ENCODE data around the gene CYP2W1. TPM values are rescaled to one million over a fixed set of nuclear protein-coding genes. Genes with fewer than 3 reads are reported as not detected.

The CYP2W1 gene
- total RNA-seq, 1 experiment from 2014 or later = not detected

DNA sequence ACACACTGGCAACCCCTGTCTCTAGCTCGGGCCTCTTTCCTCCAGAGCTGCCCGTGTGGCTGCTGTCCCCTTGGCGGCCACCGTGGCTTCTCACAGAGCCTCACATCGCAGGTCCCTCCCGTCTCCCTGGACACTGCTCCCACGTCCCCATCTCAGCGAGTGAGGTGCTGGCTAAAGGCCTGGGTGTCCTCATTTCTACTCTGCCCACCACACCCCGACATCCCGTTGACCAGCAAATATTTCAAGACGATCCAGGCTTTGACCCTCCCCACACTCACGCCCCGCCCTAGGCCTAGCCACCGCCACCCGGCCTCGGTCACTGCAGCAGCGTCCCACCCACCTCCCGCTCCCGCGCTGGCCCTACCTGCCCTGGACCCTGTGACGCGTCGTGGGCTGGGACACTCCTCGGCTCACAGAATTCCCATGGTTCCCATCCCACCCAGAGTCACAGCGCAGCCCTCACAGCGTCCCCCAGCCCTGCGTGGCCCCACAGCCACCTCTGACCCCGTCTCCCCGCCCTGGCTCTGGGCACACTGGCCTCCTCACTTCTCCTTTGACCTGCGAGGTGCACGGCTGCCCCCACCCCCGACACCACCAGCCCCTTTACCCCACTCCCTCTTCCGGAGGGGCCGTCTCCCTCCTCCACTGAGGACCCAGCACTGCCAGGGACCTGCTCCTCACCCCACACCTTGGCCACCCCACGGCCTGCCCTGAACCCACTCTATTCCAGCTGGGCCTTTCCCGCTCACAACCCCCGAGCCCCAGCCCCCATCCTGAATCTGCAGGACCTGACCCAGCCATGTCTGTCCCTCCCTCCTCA lies 35.4 kb upstream of the CYP2W1 start:
- Histone ChIP-seq H3K79me2 (ENCODE audit: low read length) (no peaks in the 10 kb centered on the region), H3K9me2 (replicated peaks; ENCODE audit: insufficient read depth, low read length) (no peaks in the 10 kb centered on the region), H3K27me3 (ENCODE audit: low read length) (no peaks in the 10 kb centered on the region), H3K27ac (ENCODE audit: low read length) (no peak overlapping the region), H3K4me1 (ENCODE audit: low read length) (0 out of 2 replicates have a peak, but pooled peaks cover 5% of the 10 kb centered on the region), H3K4me3 (ENCODE audit: low read length) (no peak overlapping the region), H3K36me3 (ENCODE audit: insufficient read depth, low read length) (no peaks in the 10 kb centered on the region), H4K20me1 (ENCODE audit: insufficient read depth, low read depth, low read length) (no peaks in the 10 kb centered on the region), H3K9me3 (ENCODE audit: low read length) (no peaks in the 10 kb centered on the region), H3K9ac (ENCODE audit: low read length) (no peak overlapping the region), H2AFZ (ENCODE audit: low read length) (no peak overlapping the region), H3K4me2 (ENCODE audit: low read depth, low read length, poor library complexity, severe bottlenecking) (no peak overlapping the region)
- no peak for DNase-seq

DNA sequence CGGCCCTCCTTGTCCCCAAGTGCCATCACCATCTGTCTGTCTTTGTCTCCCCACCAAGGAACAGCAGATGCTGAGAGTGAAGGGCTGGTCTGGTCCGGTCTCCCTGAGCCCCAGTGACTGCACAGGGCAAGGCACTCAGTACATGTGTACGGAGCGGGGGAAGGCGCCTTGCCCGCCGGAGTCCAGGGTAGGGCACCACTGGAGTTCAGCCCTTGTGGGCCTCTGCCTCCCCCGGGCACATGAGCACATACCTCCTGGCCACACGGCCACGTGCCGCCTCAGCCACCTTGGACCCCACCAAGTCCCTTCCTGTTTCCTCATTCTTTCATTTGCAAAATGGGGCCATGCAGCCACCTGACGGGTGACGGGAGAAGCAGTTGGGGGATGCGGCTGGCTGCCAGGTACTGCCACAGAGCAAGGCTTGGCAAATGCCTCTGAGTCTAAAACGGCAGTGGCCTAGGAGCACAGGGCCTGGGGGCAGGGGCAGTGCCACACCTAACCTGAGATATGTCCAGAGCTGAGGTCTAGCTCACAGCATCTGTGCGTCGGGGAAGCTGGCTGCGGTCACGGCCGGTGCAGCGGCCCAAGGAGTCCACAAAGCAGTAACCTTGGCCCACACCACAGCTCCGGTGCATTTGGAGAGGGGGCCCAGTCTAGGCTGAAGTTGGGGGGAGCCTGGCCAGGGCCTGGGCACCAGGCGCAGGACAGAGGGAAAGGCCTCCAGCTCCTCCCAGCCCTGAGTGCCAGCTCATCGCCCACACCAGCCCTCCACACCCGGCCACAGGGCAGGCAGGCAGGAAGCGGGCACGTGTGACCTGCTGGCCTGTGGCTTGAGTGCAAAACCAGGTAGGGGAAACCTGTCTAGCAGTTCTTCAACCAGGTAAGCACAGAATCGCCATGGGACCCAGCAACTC lies 33.7 kb upstream of the CYP2W1 start:
- Histone ChIP-seq H3K4me3 (ENCODE audit: low read length) (no peak overlapping the region), H3K9me2 (replicated peaks; ENCODE audit: insufficient read depth, low read length) (no peaks in the 10 kb centered on the region), H3K4me1 (ENCODE audit: low read length) (0 out of 2 replicates have a peak, but pooled peaks cover 5% of the 10 kb centered on the region), H3K79me2 (ENCODE audit: low read length) (no peaks in the 10 kb centered on the region), H3K9ac (ENCODE audit: low read length) (no peak overlapping the region), H4K20me1 (ENCODE audit: insufficient read depth, low read depth, low read length) (no peaks in the 10 kb centered on the region), H3K4me2 (ENCODE audit: low read depth, low read length, poor library complexity, severe bottlenecking) (no peak overlapping the region), H3K27ac (ENCODE audit: low read length) (no peak overlapping the region), H3K9me3 (ENCODE audit: low read length) (no peaks in the 10 kb centered on the region), H2AFZ (ENCODE audit: low read length) (no peak overlapping the region), H3K36me3 (ENCODE audit: insufficient read depth, low read length) (no peaks in the 10 kb centered on the region), H3K27me3 (ENCODE audit: low read length) (no peaks in the 10 kb centered on the region)
- no peak for DNase-seq

DNA sequence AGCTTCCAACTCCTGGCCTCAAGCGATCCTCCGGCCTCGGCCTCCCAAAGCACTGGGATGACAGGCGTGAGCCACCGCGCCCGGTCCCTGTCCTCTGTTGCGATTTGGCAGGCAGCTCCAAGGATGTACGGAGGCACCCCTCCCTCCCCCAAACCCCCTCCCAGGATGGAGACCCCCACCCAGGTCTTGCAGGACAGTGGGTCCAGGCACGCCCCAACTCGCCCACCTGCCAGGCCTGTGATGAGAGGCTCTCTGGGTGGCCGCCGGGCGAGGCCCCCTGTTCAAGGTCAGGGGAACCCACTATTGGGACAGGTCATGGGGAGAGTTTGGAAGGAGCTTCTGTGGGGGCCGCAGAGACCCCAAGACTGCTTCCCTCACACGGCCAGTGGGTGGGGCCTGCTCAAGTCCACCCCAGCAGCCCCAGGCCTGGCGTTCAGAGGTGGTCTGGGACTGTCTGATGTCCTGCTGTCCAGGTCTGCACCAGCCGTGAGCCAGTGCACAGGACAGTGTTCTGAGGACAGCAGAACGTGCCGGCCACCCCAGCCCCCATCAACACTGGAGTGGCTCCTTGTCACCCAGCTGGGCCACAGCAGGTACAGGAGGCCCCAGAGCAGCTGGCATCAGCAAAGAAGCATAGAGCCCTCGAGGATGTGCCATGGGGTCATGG lies 31.0 kb upstream of the CYP2W1 start:
- no peaks in the 10 kb centered on the region for H3K79me2 ChIP-seq (ENCODE audit: low read length)
- H4K20me1 ChIP-seq (ENCODE audit: insufficient read depth, low read depth, low read length) = no peaks in the 10 kb centered on the region
- DNase-seq = no peak
- no peak overlapping the region for H3K27ac ChIP-seq (ENCODE audit: low read length)
- no peaks in the 10 kb centered on the region for H3K9me3 ChIP-seq (ENCODE audit: low read length)
- H3K27me3 ChIP-seq (ENCODE audit: low read length) = no peaks in the 10 kb centered on the region
- no peak overlapping the region for H3K9ac ChIP-seq (ENCODE audit: low read length)
- H3K36me3 ChIP-seq (ENCODE audit: insufficient read depth, low read length) = no peaks in the 10 kb centered on the region
- H2AFZ ChIP-seq (ENCODE audit: low read length) = no peak overlapping the region
- H3K4me2 ChIP-seq (ENCODE audit: low read depth, low read length, poor library complexity, severe bottlenecking) = no peak overlapping the region
- H3K4me3 ChIP-seq (ENCODE audit: low read length) = no peak overlapping the region
- H3K9me2 ChIP-seq (replicated peaks; ENCODE audit: insufficient read depth, low read length) = no peaks in the 10 kb centered on the region
- peaks cover 7% of the 10 kb centered on the region for H3K4me1 ChIP-seq (ENCODE audit: low read length)

DNA sequence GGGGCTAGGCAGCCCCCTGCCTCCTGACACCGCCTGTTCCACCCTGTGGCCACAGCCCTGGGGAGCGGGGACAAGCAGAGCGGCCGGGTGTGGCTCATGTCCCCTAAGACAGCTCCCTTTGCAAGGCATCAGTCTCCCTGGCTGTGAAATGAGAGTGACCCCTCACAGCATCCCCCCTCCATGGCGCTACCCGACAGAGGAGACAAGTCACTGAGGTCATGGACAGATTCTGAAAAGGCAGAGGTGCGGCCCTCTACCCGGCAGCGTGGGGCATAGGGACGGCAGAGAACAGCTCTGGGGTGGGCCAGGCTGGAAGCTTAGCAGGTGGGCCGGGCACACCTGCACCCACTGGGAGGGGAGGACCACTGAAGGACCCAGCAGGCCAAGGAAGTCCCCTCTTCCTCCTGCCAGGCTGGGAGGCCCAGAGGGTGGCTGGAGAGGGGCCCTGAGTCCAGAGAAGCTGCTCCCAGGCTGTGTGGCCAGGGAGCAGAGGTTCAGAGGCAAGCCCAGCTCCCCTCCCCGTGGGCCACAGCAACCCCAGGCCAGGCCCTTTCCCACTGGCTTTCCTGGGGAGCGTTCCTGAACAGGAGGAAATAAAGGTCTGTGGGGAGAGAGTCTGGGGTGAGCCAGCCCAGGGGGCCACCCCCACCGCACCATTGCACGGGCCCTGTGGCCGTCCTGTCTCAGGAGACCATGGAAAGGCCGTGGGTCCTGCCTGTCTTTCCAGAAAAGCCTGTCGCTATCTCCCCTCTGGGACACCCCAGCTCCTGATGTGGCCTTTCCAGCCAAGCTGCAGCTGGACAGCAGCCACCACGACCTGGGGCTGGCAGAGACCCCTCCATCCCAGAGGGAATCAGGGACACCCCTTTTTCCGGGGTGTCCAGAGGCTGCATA lies 30.2 kb upstream of the CYP2W1 start:
- Histone ChIP-seq H3K79me2 (ENCODE audit: low read length) (no peaks in the 10 kb centered on the region), H3K27me3 (ENCODE audit: low read length) (no peaks in the 10 kb centered on the region), H3K4me2 (ENCODE audit: low read depth, low read length, poor library complexity, severe bottlenecking) (no peak overlapping the region), H3K36me3 (ENCODE audit: insufficient read depth, low read length) (no peaks in the 10 kb centered on the region), H3K9me3 (ENCODE audit: low read length) (no peaks in the 10 kb centered on the region), H2AFZ (ENCODE audit: low read length) (no peak overlapping the region), H3K27ac (ENCODE audit: low read length) (no peak overlapping the region), H3K4me3 (ENCODE audit: low read length) (no peak overlapping the region), H3K9ac (ENCODE audit: low read length) (no peak overlapping the region), H4K20me1 (ENCODE audit: insufficient read depth, low read depth, low read length) (no peaks in the 10 kb centered on the region), H3K4me1 (ENCODE audit: low read length) (peaks cover 15% of the 10 kb centered on the region), H3K9me2 (replicated peaks; ENCODE audit: insufficient read depth, low read length) (no peaks in the 10 kb centered on the region)
- DNase-seq = no peak

DNA sequence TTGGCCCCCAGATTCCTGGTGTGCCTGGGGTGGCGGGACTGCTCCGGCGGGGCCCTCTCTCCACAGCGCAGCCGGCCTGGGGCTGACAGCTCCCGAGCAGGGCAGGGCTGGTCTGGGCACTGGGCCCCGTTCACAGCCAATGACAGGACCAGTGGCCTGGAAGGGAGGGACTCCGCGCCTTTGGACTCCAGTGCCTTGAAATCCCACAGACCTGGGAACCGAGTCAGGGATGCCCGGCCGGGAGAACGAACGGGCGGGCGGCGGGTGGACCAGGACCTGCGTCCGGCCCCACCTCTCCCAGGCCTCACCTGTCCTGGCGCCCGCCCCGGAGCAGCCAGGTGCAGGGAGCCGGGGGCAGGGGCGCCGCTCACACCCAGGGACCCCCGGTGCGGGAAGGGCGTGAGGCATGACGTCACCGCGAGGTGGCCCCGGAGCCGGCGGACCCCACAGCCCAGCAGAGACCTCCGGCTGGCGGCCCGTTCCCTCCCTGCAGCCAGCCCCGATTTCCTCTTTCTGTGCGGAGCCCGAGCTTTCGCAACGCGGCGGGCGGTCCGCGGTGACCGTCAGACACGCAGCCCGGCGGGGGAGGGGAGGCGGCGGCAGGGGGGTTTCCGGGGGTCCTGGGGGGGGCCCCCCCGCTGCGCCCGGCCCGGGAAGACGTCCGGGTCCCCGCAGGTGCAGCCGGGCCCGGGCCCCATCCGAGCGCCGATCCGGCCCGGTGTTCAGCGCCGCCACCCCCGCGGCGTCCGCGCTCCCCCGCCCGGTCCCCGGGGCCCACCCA lies 29.2 kb upstream of the CYP2W1 start:
- H3K4me2 ChIP-seq (ENCODE audit: low read depth, low read length, poor library complexity, severe bottlenecking) = no peak overlapping the region
- no peak overlapping the region for H3K4me3 ChIP-seq (ENCODE audit: low read length)
- no peaks in the 10 kb centered on the region for H3K27me3 ChIP-seq (ENCODE audit: low read length)
- no peak for DNase-seq
- no peaks in the 10 kb centered on the region for H3K9me2 ChIP-seq (replicated peaks; ENCODE audit: insufficient read depth, low read length)
- H3K9me3 ChIP-seq (ENCODE audit: low read length) = no peaks in the 10 kb centered on the region
- H3K79me2 ChIP-seq (ENCODE audit: low read length) = no peaks in the 10 kb centered on the region
- no peak overlapping the region for H3K27ac ChIP-seq (ENCODE audit: low read length)
- H4K20me1 ChIP-seq (ENCODE audit: insufficient read depth, low read depth, low read length) = no peaks in the 10 kb centered on the region
- no peak overlapping the region for H2AFZ ChIP-seq (ENCODE audit: low read length)
- no peak overlapping the region for H3K9ac ChIP-seq (ENCODE audit: low read length)
- H3K36me3 ChIP-seq (ENCODE audit: insufficient read depth, low read length) = no peaks in the 10 kb centered on the region
- peaks cover 24% of the 10 kb centered on the region for H3K4me1 ChIP-seq (ENCODE audit: low read length)

DNA sequence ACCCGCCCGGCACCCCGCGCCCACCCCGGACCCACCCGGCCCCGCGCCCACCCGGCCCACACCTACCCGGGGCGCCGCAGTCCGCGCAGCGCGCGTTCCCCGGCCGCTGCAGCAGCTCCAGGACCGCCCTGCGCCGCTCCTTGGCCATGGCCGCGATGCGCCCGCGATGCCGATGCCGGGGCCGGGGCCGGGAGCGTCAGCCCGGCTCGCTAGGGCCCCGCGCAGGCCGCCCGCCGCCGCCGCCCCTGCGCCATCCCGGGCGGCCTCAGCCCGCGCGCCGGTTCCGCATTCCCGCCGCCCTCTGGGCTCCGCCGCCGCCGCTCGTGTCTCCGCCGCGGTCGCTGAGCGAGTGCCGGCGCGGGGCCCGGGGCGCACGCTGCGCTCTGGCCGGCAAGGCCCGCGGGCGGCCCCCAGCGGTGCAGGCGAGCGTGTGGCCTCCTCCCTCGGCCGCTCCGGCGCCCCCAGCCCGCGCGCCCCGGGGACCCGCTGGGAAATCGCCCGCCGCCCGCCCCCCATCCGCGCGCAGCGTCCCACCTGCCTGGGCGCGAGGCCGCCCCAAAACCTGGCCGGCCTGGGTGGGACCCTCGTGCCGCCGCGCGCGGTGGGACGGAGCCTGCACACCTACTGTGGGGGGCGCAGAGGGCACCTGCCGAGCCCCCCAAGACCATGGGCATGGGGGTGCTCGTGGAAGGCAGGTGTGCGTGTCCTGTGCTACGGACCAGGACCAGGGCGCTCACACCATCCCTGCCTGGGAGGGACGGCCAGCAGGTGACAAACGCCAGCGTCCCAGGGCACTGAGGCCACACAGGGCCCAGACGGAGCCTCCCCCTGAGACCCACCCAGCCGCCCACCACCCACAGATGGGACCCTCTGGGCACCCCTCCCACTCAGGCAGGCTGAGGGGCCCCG lies 28.4 kb upstream of the CYP2W1 start, which contains the start of gene ADAP1:
Gene ADAP1 (minus strand): TSS at position 351 of the 909 bp plus-strand sequence. CDS start 203 bp downstream, at position 148.
- H3K9ac ChIP-seq (ENCODE audit: low read length) = no peak within 1 kb of the TSS
- no peaks in the 10 kb centered on the region for H3K9me3 ChIP-seq (ENCODE audit: low read length)
- H3K4me1 ChIP-seq (ENCODE audit: low read length) = peaks cover 22% of the 10 kb centered on the region
- no peaks in the 10 kb centered on the region for H3K27me3 ChIP-seq (ENCODE audit: low read length)
- DNase-seq = no peak
- no peaks in the 10 kb centered on the region for H3K9me2 ChIP-seq (replicated peaks; ENCODE audit: insufficient read depth, low read length)
- H2AFZ ChIP-seq (ENCODE audit: low read length) = no peak within 1 kb of the TSS
- H4K20me1 ChIP-seq (ENCODE audit: insufficient read depth, low read depth, low read length) = no peaks in the 10 kb centered on the region
- H3K4me3 ChIP-seq (ENCODE audit: low read length) = no peak within 1 kb of the TSS
- H3K4me2 ChIP-seq (ENCODE audit: low read depth, low read length, poor library complexity, severe bottlenecking) = no peak within 1 kb of the TSS
- no peaks in the 10 kb centered on the region for H3K79me2 ChIP-seq (ENCODE audit: low read length)
- H3K36me3 ChIP-seq (ENCODE audit: insufficient read depth, low read length) = no peaks in the 10 kb centered on the region
- H3K27ac ChIP-seq (ENCODE audit: low read length) = no peak within 1 kb of the TSS

Measured in Karpas-422 (cell line).